GM19463 (cell line): ENCODE measurements around the gene MAX.
A peak's percentile ranks its signal among the peaks of the same experiment; 100 is the strongest.

Experiments used
- ATAC-seq: cut with Tn5 transposase; IDR thresholded peaks from one replicate; pipeline ENCODE4 v1.9.1; 2021; ENCODE audit warnings: mild to moderate bottlenecking, moderate library complexity; ENCODE audit not compliant: unreplicated experiment

MAX gene

GRCh38 chr14:65074449-65075150 is 27.7 kb downstream of the MAX start:
- ATAC-seq = no peak

- no peak for ATAC-seq
Measured at GRCh38 chr14:65073605-65074201, 28.6 kb downstream of the MAX start.

GRCh38 chr14:65072937-65073336 is 29.4 kb downstream of the MAX start:
- no peak for ATAC-seq

- ATAC-seq = no peak
Measured at GRCh38 chr14:65072256-65072655, 30.1 kb downstream of the MAX start.

- ATAC-seq = no peak
Measured at GRCh38 chr14:65071544-65071943, 30.8 kb downstream of the MAX start.

GRCh38 chr14:65070471-65070976 is 31.8 kb downstream of the MAX start:
- peak; percentile 84 for ATAC-seq

- ATAC-seq = no peak
Measured at GRCh38 chr14:65069874-65070413, 32.4 kb downstream of the MAX start.

GRCh38 chr14:65065719-65066118 is 36.6 kb downstream of the MAX start:
- ATAC-seq = no peak

- ATAC-seq = no peak
Measured at GRCh38 chr14:65062096-65063075, 39.9 kb downstream of the MAX start.

- no peak for ATAC-seq
Measured at GRCh38 chr14:65057695-65058094, 44.6 kb downstream of the MAX start.

GRCh38 chr14:65054471-65055085 is 47.7 kb downstream of the MAX start:
- no peak for ATAC-seq

GRCh38 chr14:65053466-65053865 is 48.9 kb downstream of the MAX start:
- ATAC-seq = no peak

- no peak for ATAC-seq
Measured at GRCh38 chr14:65052832-65053231, 49.5 kb downstream of the MAX start.

GRCh38 chr14:65045709-65046108 is 56.6 kb downstream of the MAX start:
- ATAC-seq = no peak

GRCh38 chr14:65045006-65045405 is 57.3 kb downstream of the MAX start:
- no peak for ATAC-seq

- no peak for ATAC-seq
Measured at GRCh38 chr14:65044596-65044959, 57.7 kb downstream of the MAX start.

- no peak for ATAC-seq
Measured at GRCh38 chr14:65043893-65044595, 58.3 kb downstream of the MAX start.

GRCh38 chr14:65042731-65043372 is 59.5 kb downstream of the MAX start:
- peak; percentile 50 for ATAC-seq

GRCh38 chr14:65042296-65042695 is 60.0 kb downstream of the MAX start:
- ATAC-seq = no peak
